Endothelial cell of umbilical vein (primary cell): Measurements from ENCODE around the gene CCDC80. TPM values are rescaled to one million over a fixed set of nuclear protein-coding genes. Genes with fewer than 3 reads are reported as not detected.

Experiments
- BruUV-seq: library from RNA; stranded (reverse); fragments of 400-500 nt; replicated peaks from 2 replicates; lab custom pipeline; 2021; lab: Mats Ljungman, UMichigan
- CTCF ChIA-PET: fragments of 300-600, 350-600 bp; sonication (Branson Sonifier 250); formaldehyde crosslinking; loops from one replicate; lab custom pipeline; 2021; ENCODE audit warnings: antibody characterized with exemption, inconsistent platforms; lab: Charles Lee
- POLR2A ChIA-PET: fragments of 300-600, 350-600 bp; sonication (Branson Sonifier 250); formaldehyde crosslinking; loops from one replicate; lab custom pipeline; 2021; ENCODE audit warnings: antibody characterized with exemption, inconsistent platforms; lab: Charles Lee
- DNase-seq: peaks from one replicate; pipeline ENCODE4 v3.0.0-alpha.2; 2011; ENCODE audit warnings: low read depth, low spot score
- FAIRE-seq: peaks from 2 replicates; lab custom pipeline; 2011; peaks lifted over from hg19 to GRCh38; lab: Jason Lieb, UNC
- H2AFZ ChIP-seq: 2 replicates; pipeline ENCODE4 v1.6.0; 2012; ENCODE audit warnings: low read depth, low read length, control low read depth, inconsistent platforms
- H3K27ac ChIP-seq: 2 replicates; pipeline ENCODE4 v1.5.1; 2011; ENCODE audit warnings: low read depth, mild to moderate bottlenecking, control low read depth, low read length, moderate library complexity; ENCODE audit not compliant: insufficient read depth
- H3K27me3 ChIP-seq, 2 experiments: 2 replicates each; pipeline versions ENCODE4 v1.6.0 to v1.6.1; 2011; ENCODE audit warnings: low read length in 2 of 2, mixed read lengths in 1 of 2; ENCODE audit not compliant: control insufficient read depth in 2 of 2, insufficient read depth in 2 of 2
- H3K36me3 ChIP-seq, 2 experiments: 2 replicates in 1 of 2; 3 replicates in 1 of 2; pipeline ENCODE4 v1.5.1; 2011; ENCODE audit warnings: low read length in 2 of 2, mild to moderate bottlenecking in 1 of 2, moderate library complexity in 1 of 2; ENCODE audit not compliant: control insufficient read depth in 2 of 2, insufficient read depth in 2 of 2; ENCODE audit errors: extremely low read depth in 1 of 2
- H3K4me1 ChIP-seq: 3 replicates; pipeline ENCODE4 v1.5.1; 2011; ENCODE audit warnings: mild to moderate bottlenecking, low read length; ENCODE audit not compliant: control insufficient read depth, insufficient read depth; ENCODE audit errors: extremely low read depth
- H3K4me2 ChIP-seq: 2 replicates; pipeline ENCODE4 v1.6.1; 2011; ENCODE audit warnings: low read length, control low read depth, mixed read lengths; ENCODE audit not compliant: insufficient read depth
- H3K4me3 ChIP-seq, 3 experiments: fragments of 200-600 bp in 1 of 3; sonication (generic), shearing (Covaris generic) in 1 of 3; replicated peaks in 1 of 3; 2 replicates each; pipeline ENCODE4 v1.5.1; 2011 to 2016; ENCODE audit warnings: control low read depth in 3 of 3, low read length in 3 of 3, mild to moderate bottlenecking in 2 of 3, inconsistent platforms in 1 of 3, low read depth in 1 of 3, moderate library complexity in 1 of 3; ENCODE audit not compliant: insufficient read depth in 1 of 3
- H3K79me2 ChIP-seq: 2 replicates; pipeline ENCODE4 v1.6.0; 2012; ENCODE audit warnings: low read length, inconsistent platforms; ENCODE audit not compliant: control insufficient read depth, insufficient read depth
- H3K9ac ChIP-seq: replicated peaks from 2 replicates; pipeline ENCODE3; 2011; ENCODE audit warnings: low read length, control low read depth; ENCODE audit not compliant: insufficient read depth; ENCODE audit errors: extremely low read depth
- H3K9me1 ChIP-seq: replicated peaks from 3 replicates; pipeline ENCODE4 v1.6.0; 2011; ENCODE audit warnings: mild to moderate bottlenecking, low read length; ENCODE audit not compliant: control insufficient read depth, insufficient read depth; ENCODE audit errors: extremely low read depth
- H3K9me3 ChIP-seq: replicated peaks from 2 replicates; pipeline ENCODE4 v1.5.1; 2012; ENCODE audit warnings: low read length, inconsistent platforms; ENCODE audit not compliant: control insufficient read depth, insufficient read depth
- H4K20me1 ChIP-seq: replicated peaks from 2 replicates; pipeline ENCODE3; 2011; ENCODE audit warnings: mild to moderate bottlenecking, low read length; ENCODE audit not compliant: control insufficient read depth, insufficient read depth; ENCODE audit errors: extremely low read depth
- CTCF ChIP-seq, 2 donors: IDR thresholded peaks; 1 replicate in 1 of 2; 2 replicates in 1 of 2; pipeline ENCODE4 v1.5.1; 2011; ENCODE audit warnings: low read length in 2 of 2, mild to moderate bottlenecking in 2 of 2, moderate library complexity in 2 of 2, control low read depth in 1 of 2, inconsistent platforms in 1 of 2, low read depth in 1 of 2; ENCODE audit not compliant: insufficient read depth in 1 of 2; ENCODE audit errors: extremely low read depth in 1 of 2
- EZH2 ChIP-seq: IDR thresholded peaks from 2 replicates; pipeline ENCODE4 v1.6.1; 2012; ENCODE audit warnings: borderline replicate concordance, low read depth, mild to moderate bottlenecking, moderate library complexity, low read length, inconsistent platforms; ENCODE audit not compliant: severe bottlenecking
- FOS ChIP-seq: IDR thresholded peaks from 2 replicates; pipeline ENCODE4 v1.6.1; 2011; ENCODE audit warnings: mild to moderate bottlenecking, low read length, moderate library complexity, borderline replicate concordance; ENCODE audit not compliant: insufficient read depth
- GATA2 ChIP-seq: IDR thresholded peaks from 2 replicates; pipeline ENCODE4 v1.7.0; 2011; ENCODE audit warnings: low read depth, mild to moderate bottlenecking, moderate library complexity, mixed read lengths, low read length; ENCODE audit not compliant: insufficient read length, insufficient read depth
- JUN ChIP-seq: IDR thresholded peaks from 2 replicates; pipeline ENCODE4 v1.6.1; 2011; ENCODE audit warnings: borderline replicate concordance, low read depth; ENCODE audit not compliant: insufficient read length, insufficient read depth
- MAX ChIP-seq: IDR thresholded peaks from 2 replicates; pipeline ENCODE4 v1.6.1; 2011; ENCODE audit not compliant: insufficient read depth, insufficient read length
- MYC ChIP-seq: IDR thresholded peaks from one replicate; pipeline ENCODE4 v1.6.1; 2011; ENCODE audit warnings: mild to moderate bottlenecking, low read depth, low read length
- POLR2A ChIP-seq: IDR thresholded peaks from 2 replicates; pipeline ENCODE4 v1.6.1; 2012; ENCODE audit warnings: low read depth, mild to moderate bottlenecking, control low read depth, low read length
- POLR2AphosphoS5 ChIP-seq: IDR thresholded peaks from 2 replicates; pipeline ENCODE4 v1.6.1; 2012; ENCODE audit warnings: low read depth, mild to moderate bottlenecking, control low read depth, low read length, moderate library complexity; ENCODE audit not compliant: insufficient read depth
- dilution Hi-C: fragments of 300-500 bp; cut with MboI; formaldehyde crosslinking; loops from one replicate; pipeline ENCODE4 v1.15.0; 2019; ENCODE audit warnings: low sequenced_read_pairs; ENCODE audit not compliant: extremely low pct_ligation_motif_present
- intact Hi-C: fragments of 100-400 bp; cut with micrococcal nuclease; formaldehyde crosslinking; loops from one replicate; pipeline ENCODE4 v1.10.0; 2022
- polyA plus RNA-seq, 4 experiments: library from polyadenylated mRNA; depleted of rRNA in 3 of 4; stranded (reverse) in 3 of 4; unstranded in 1 of 4; fragments of >200 nt; gene quantifications; 2 replicates each; pipeline versions ENCODE4 v1.2.1 to v1.2.3, GENCODE V29; 2011 to 2012; ENCODE audit warnings: missing spikeins in 1 of 4
- total RNA-seq: library from RNA; stranded (reverse); gene quantifications from 2 replicates; pipeline ENCODE4 v1.2.3, GENCODE V29; 2021

The CCDC80 gene
- total and polyA plus RNA-seq, 2 donors (not counting 3 experiments of a cell fraction or from before 2014, with no cell fraction given), result 28.4 to 77.2 TPM

GRCh38 chr3:112640276-112640929, 540 bp downstream of the CCDC80 start:
- Histone ChIP-seq H3K27ac (peak overlapping the region; percentile 56), H3K9me1 (no peaks in the 10 kb centered on the region), H3K79me2 (no peaks in the 10 kb centered on the region), H3K4me1 (peaks cover 28% of the 10 kb centered on the region), H3K36me3 (no peaks in the 10 kb centered on the region), H3K27me3 (no peaks in the 10 kb centered on the region), H3K4me2 (peak overlapping the region; percentile 77), H3K9ac (peak overlapping the region; percentile 49), H4K20me1 (no peaks in the 10 kb centered on the region), H3K4me3 (peak overlapping the region in 2 of 3 experiments; percentile 43 to 63), H2AFZ (peak overlapping the region; percentile 82), H3K9me3 (no peaks in the 10 kb centered on the region)
- intact Hi-C loops (loop anchor here (1.0 to 5.0 kb wide), 5 partner anchors 11 to 987 kb away; no protein-coding TSS in a partner anchor), dilution Hi-C loops (no loop called here)
- TF ChIP-seq MAX (no peak), MYC (no peak), FOS (peak; percentile 18)
- CTCF ChIA-PET, result interaction anchor here (1.0 to 7.9 kb wide), 9 partner anchors 9 to 648 kb away, joined by 3 to 100 read pairs (median 4); partner anchors contain the start of gene SLC9C1
- POLR2A ChIA-PET, result interaction anchor here (0.9 to 2.0 kb wide), 4 partner anchors 10 to 347 kb away, joined by 3 to 12 read pairs (median 6); partner anchors contain the start of gene SLC9C1
- TSS peak; percentile 78 for BruUV-seq
- FAIRE-seq (no peak), DNase-seq (peak; percentile 73)

GRCh38 chr3:112639455-112640225, 1.3 kb downstream of the CCDC80 start:
- dilution Hi-C loops (no loop called here), intact Hi-C loops (loop anchor here (1.0 to 5.0 kb wide), 5 partner anchors 10 to 988 kb away; no protein-coding TSS in a partner anchor)
- CTCF ChIA-PET, result interaction anchor here (1.0 to 6.0 kb wide), 7 partner anchors 8 to 649 kb away, joined by 3 to 100 read pairs (median 3); partner anchors contain the start of gene SLC9C1
- no peaks in the 10 kb centered on the region for H3K27me3 ChIP-seq
- POLR2A ChIA-PET, result interaction anchor here (0.9 to 2.0 kb wide), 5 partner anchors 10 to 346 kb away, joined by 3 to 12 read pairs (median 4); partner anchors contain the start of gene SLC9C1
- H3K4me3 ChIP-seq, result peak overlapping the region in 2 of 3 experiments; percentile 43 to 63
- no peaks in the 10 kb centered on the region for H3K36me3 ChIP-seq
- H3K4me2 ChIP-seq, result peak overlapping the region; percentile 77
- FAIRE-seq (no peak), DNase-seq (no peak)
- peaks cover 31% of the 10 kb centered on the region for H3K4me1 ChIP-seq
- TF ChIP-seq MAX (no peak), EZH2 (no peak), GATA2 (no peak), POLR2A (no peak), POLR2AphosphoS5 (no peak), JUN (no peak), MYC (no peak), CTCF (IDR thresholded peaks at IDR 0.05; ENCODE audit: extremely low read depth in 1 of 2, insufficient read depth in 1 of 2, low read depth in 1 of 2, low read length in 2 of 2) (no peak), FOS (no peak)
- no peaks in the 10 kb centered on the region for H3K9me1 ChIP-seq
- no peaks in the 10 kb centered on the region for H4K20me1 ChIP-seq
- H3K9me3 ChIP-seq, result no peaks in the 10 kb centered on the region
- peak overlapping the region; percentile 56 for H3K27ac ChIP-seq
- H3K9ac ChIP-seq, result peak overlapping the region; percentile 49
- no peaks in the 10 kb centered on the region for H3K79me2 ChIP-seq
- no TSS peak for BruUV-seq
- no peak overlapping the region for H2AFZ ChIP-seq
